ENCODE results near the gene CYP19A1. TPM values are rescaled to one million over a fixed set of nuclear protein-coding genes. Genes with fewer than 3 reads are reported as not detected.

Gene CYP19A1
- total RNA-seq, 1 experiment from 2014 or later: not detected

GRCh38 chr15:51363383-51363782 lies 25.0 kb upstream of the CYP19A1 start:
- no peaks in the 10 kb centered on the region for H3K9me3 ChIP-seq (ENCODE audit: control insufficient read depth, insufficient read depth, low read depth, low read length)
- intact Hi-C loops (cut with micrococcal nuclease; ENCODE audit: unreplicated experiment) (no loop called here), in situ Hi-C loops (cut with HindIII; ENCODE audit: low pct_unique_long_range_greater_than_20kb, low sequenced_read_pairs) (no loop called here)
- no peaks in the 10 kb centered on the region; the same call in 1 of the 2 replicates for H3K27me3 ChIP-seq (ENCODE audit: control insufficient read depth, insufficient read depth, low read length)
- no TSS peak for BruUV-seq (replicated peaks)
- TF ChIP-seq POLR2AphosphoS5 (IDR thresholded peaks at IDR 0.05; ENCODE audit: low read depth, low read length) (no peak), TCF7L2 (IDR thresholded peaks at IDR 0.05; ENCODE audit: low read depth, low read length) (no peak), SIN3A (IDR thresholded peaks at IDR 0.05; ENCODE audit: borderline replicate concordance, insufficient read depth, low read depth, low read length) (no peak), REST (IDR thresholded peaks at IDR 0.05; ENCODE audit: insufficient read depth in 1 of 2, low read depth in 2 of 2, low read length in 1 of 2) (no peak)
- no peaks in the 10 kb centered on the region for H3K36me3 ChIP-seq (ENCODE audit: control insufficient read depth, insufficient read depth, low read length)
- no peaks in the 10 kb centered on the region for H3K4me1 ChIP-seq (ENCODE audit: control insufficient read depth, insufficient read depth, low read length)
- ATAC-seq (no peak), DNase-seq (ENCODE audit: low read depth, low spot score) (no peak)
- ChIA-PET POLR2A (no interaction called here), CTCF (no interaction called here)
- no peak overlapping the region for H3K4me3 ChIP-seq (ENCODE audit: low read depth in 2 of 2, low read length in 2 of 2)
- no peak overlapping the region for H3K27ac ChIP-seq (ENCODE audit: low read length)

GRCh38 chr15:51359981-51360380 lies 21.6 kb upstream of the CYP19A1 start:
- H3K27ac ChIP-seq (ENCODE audit: low read length): no peak overlapping the region
- H3K36me3 ChIP-seq (ENCODE audit: control insufficient read depth, insufficient read depth, low read length): no peaks in the 10 kb centered on the region
- DNase-seq (ENCODE audit: low read depth, low spot score): no peak
- intact Hi-C loops (cut with micrococcal nuclease; ENCODE audit: unreplicated experiment): no loop called here
- H3K4me3 ChIP-seq (ENCODE audit: low read depth in 2 of 2, low read length in 2 of 2): no peak overlapping the region
- ATAC-seq: no peak
- CTCF ChIA-PET: no interaction called here
- POLR2A ChIA-PET: no interaction called here
- no peaks in the 10 kb centered on the region; the same call in 1 of the 2 replicates for H3K27me3 ChIP-seq (ENCODE audit: control insufficient read depth, insufficient read depth, low read length)
- H3K9me3 ChIP-seq (ENCODE audit: control insufficient read depth, insufficient read depth, low read depth, low read length): no peaks in the 10 kb centered on the region
- TF ChIP-seq CTCF (IDR thresholded peaks at IDR 0.05): no peak
- no peak for TF ChIP-seq POLR2AphosphoS5 (IDR thresholded peaks at IDR 0.05; ENCODE audit: low read depth, low read length)
- no peak for TF ChIP-seq REST (IDR thresholded peaks at IDR 0.05; ENCODE audit: insufficient read depth in 1 of 2, low read depth in 2 of 2, low read length in 1 of 2)
- no peak for TF ChIP-seq TCF7L2 (IDR thresholded peaks at IDR 0.05; ENCODE audit: low read depth, low read length)
- TF ChIP-seq SIN3A (IDR thresholded peaks at IDR 0.05; ENCODE audit: borderline replicate concordance, insufficient read depth, low read depth, low read length): no peak
- no peaks in the 10 kb centered on the region for H3K4me1 ChIP-seq (ENCODE audit: control insufficient read depth, insufficient read depth, low read length)
- BruUV-seq (replicated peaks): no TSS peak
- in situ Hi-C loops (cut with HindIII; ENCODE audit: low pct_unique_long_range_greater_than_20kb, low sequenced_read_pairs): no loop called here
